SK-N-SH (cell line): ENCODE data around the gene WNT3. TPM values are rescaled to one million over a fixed set of nuclear protein-coding genes. Genes with fewer than 3 reads are reported as not detected.
A peak's percentile ranks its signal among the peaks of the same experiment; 100 is the strongest.

Experiments used
- CTCF ChIA-PET: fragments of 300-600, 350-600 bp; formaldehyde crosslinking; extraction: SDS; loops from one replicate; lab custom pipeline; 2021; lab: Yijun Ruan, JAX
- POLR2A ChIA-PET: fragments of 350-600 bp; sonication (Branson Sonifier 250); formaldehyde crosslinking; extraction: SDS; loops from one replicate; lab custom pipeline; 2020; ENCODE audit warnings: antibody characterized with exemption, inconsistent platforms; lab: Yijun Ruan, JAX
- DNase-seq: peaks from one replicate; pipeline ENCODE4 v3.0.0; 2012
- H2AFZ ChIP-seq: fragments of 200-600 bp; sonication (generic); 2 replicates; pipeline ENCODE4 v1.8.1; 2016; ENCODE audit warnings: antibody characterized with exemption, mild to moderate bottlenecking, low read depth
- H3F3A ChIP-seq: fragments of 200-600 bp; sonication (generic); replicated peaks from 2 replicates; pipeline ENCODE3; 2016; ENCODE audit warnings: antibody characterized with exemption, mild to moderate bottlenecking; ENCODE audit not compliant: insufficient read depth
- H3K27ac ChIP-seq, 2 experiments: fragments of 200-500 bp in 1 of 2; fragments of 200-600 bp in 1 of 2; sonication (Bioruptor generic) in 1 of 2; sonication (generic), shearing (Covaris generic) in 1 of 2; 2 replicates each; pipeline versions ENCODE4 v1.5.1 to v1.6.1; 2014 to 2016; ENCODE audit warnings: low read depth in 2 of 2, inconsistent platforms in 1 of 2, low read length in 1 of 2, mild to moderate bottlenecking in 1 of 2, mixed read lengths in 1 of 2
- H3K27me3 ChIP-seq: fragments of 200-600 bp; sonication (generic), shearing (Covaris generic); 2 replicates; pipeline ENCODE4 v1.6.1; 2016; ENCODE audit warnings: mixed run types; ENCODE audit not compliant: insufficient read depth
- H3K36me3 ChIP-seq, 2 experiments: fragments of 200-500 bp in 1 of 2; fragments of 200-600 bp in 1 of 2; sonication (Bioruptor generic) in 1 of 2; sonication (generic) in 1 of 2; replicated peaks in 1 of 2; 2 replicates each; pipeline versions ENCODE3 to v1.5.1; 2014 to 2016; ENCODE audit warnings: low read length in 1 of 2, mild to moderate bottlenecking in 1 of 2; ENCODE audit not compliant: insufficient read depth in 2 of 2, control insufficient read depth in 1 of 2
- H3K4me1 ChIP-seq, 2 experiments: fragments of 200-500 bp in 1 of 2; fragments of 200-600 bp in 1 of 2; sonication (Bioruptor generic) in 1 of 2; sonication (generic), shearing (Covaris generic) in 1 of 2; 2 replicates each; pipeline versions ENCODE4 v1.5.1 to v1.6.1; 2014 to 2016; ENCODE audit warnings: low read depth in 1 of 2, low read length in 1 of 2, mixed run types in 1 of 2; ENCODE audit not compliant: insufficient read depth in 2 of 2, control insufficient read depth in 1 of 2
- H3K4me2 ChIP-seq: fragments of 200-600 bp; sonication (generic), shearing (Covaris generic); 2 replicates; pipeline ENCODE4 v1.6.1; 2017; ENCODE audit warnings: mixed run types
- H3K4me3 ChIP-seq, 2 experiments: fragments of 200-500 bp in 1 of 2; fragments of 200-600 bp in 1 of 2; sonication (Bioruptor generic) in 1 of 2; sonication (generic), shearing (Covaris generic) in 1 of 2; 2 replicates each; pipeline versions ENCODE4 v1.5.1 to v1.8.1; 2014 to 2016; ENCODE audit warnings: low read depth in 2 of 2, inconsistent platforms in 1 of 2, low read length in 1 of 2, mild to moderate bottlenecking in 1 of 2, mixed read lengths in 1 of 2, moderate library complexity in 1 of 2
- H3K79me2 ChIP-seq: fragments of 200-600 bp; sonication (generic); 2 replicates; pipeline ENCODE4 v1.8.1; 2017; ENCODE audit warnings: mild to moderate bottlenecking; ENCODE audit not compliant: insufficient read depth
- H3K9ac ChIP-seq: fragments of 200-600 bp; sonication (generic); 2 replicates; pipeline ENCODE4 v1.6.1; 2017; ENCODE audit warnings: mixed run types
- H3K9me2 ChIP-seq: fragments of 200-600 bp; sonication (generic); 2 replicates; pipeline ENCODE4 v1.6.1; 2017; ENCODE audit warnings: mixed run types
- H3K9me3 ChIP-seq: fragments of 200-600 bp; sonication (generic); 2 replicates; pipeline ENCODE4 v1.6.1; 2017; ENCODE audit warnings: mixed run types, mild to moderate bottlenecking, moderate library complexity
- H4K20me1 ChIP-seq: fragments of 200-600 bp; sonication (generic); 2 replicates; pipeline ENCODE4 v1.6.1; 2017; ENCODE audit warnings: mild to moderate bottlenecking, mixed run types; ENCODE audit not compliant: insufficient read depth
- CHD2 ChIP-seq: fragments of 150-350 bp; IDR thresholded peaks from 2 replicates; pipeline ENCODE4 v1.6.1; 2018; ENCODE audit warnings: low read length; ENCODE audit not compliant: partially characterized antibody
- NRF1 ChIP-seq: IDR thresholded peaks from 2 replicates; pipeline ENCODE4 v1.6.1; 2012; ENCODE audit warnings: low read depth, mild to moderate bottlenecking, low read length
- POLR2AphosphoS5 ChIP-seq: IDR thresholded peaks from 2 replicates; pipeline ENCODE4 v1.6.1; 2012; ENCODE audit warnings: low read depth, low read length
- RFX5 ChIP-seq: IDR thresholded peaks from 2 replicates; pipeline ENCODE4 v1.6.1; 2012; ENCODE audit warnings: mild to moderate bottlenecking, improper control_type of control experiment, low read length
- SMC3 ChIP-seq: IDR thresholded peaks from 2 replicates; pipeline ENCODE4 v1.6.1; 2012; ENCODE audit warnings: low read depth, low read length, improper control_type of control experiment
- TAF1 ChIP-seq: IDR thresholded peaks from 2 replicates; pipeline ENCODE4 v1.6.1; 2012; ENCODE audit warnings: low read depth, mild to moderate bottlenecking, low read length, moderate library complexity, borderline replicate concordance
- TEAD4 ChIP-seq: IDR thresholded peaks from 2 replicates; pipeline ENCODE4 v1.4.0; 2012; ENCODE audit warnings: mild to moderate bottlenecking, borderline replicate concordance; ENCODE audit not compliant: insufficient read depth
- WGBS: methylation state at CpG from one replicate; pipeline ENCODE4 v1.1.6; 2017; ENCODE audit warnings: low lambda C conversion rate; 5-methylcytosine and 5-hydroxymethylcytosine counted together
- polyA plus RNA-seq, 3 experiments: library from polyadenylated mRNA; depleted of rRNA; stranded (reverse); fragments of >200 nt; gene quantifications; 2 replicates each; pipeline ENCODE4 v1.2.3, GENCODE V29; 2012
- TF ChIP-seq, protein P1 (sequence below): IDR thresholded peaks from 2 replicates; pipeline ENCODE4 v1.4.0; 2012; ENCODE audit warnings: low read depth

WNT3 gene
- polyA plus RNA-seq, 1 of the 3 experiments (the other 2 are of a cell fraction): 5.3 TPM

DNA sequence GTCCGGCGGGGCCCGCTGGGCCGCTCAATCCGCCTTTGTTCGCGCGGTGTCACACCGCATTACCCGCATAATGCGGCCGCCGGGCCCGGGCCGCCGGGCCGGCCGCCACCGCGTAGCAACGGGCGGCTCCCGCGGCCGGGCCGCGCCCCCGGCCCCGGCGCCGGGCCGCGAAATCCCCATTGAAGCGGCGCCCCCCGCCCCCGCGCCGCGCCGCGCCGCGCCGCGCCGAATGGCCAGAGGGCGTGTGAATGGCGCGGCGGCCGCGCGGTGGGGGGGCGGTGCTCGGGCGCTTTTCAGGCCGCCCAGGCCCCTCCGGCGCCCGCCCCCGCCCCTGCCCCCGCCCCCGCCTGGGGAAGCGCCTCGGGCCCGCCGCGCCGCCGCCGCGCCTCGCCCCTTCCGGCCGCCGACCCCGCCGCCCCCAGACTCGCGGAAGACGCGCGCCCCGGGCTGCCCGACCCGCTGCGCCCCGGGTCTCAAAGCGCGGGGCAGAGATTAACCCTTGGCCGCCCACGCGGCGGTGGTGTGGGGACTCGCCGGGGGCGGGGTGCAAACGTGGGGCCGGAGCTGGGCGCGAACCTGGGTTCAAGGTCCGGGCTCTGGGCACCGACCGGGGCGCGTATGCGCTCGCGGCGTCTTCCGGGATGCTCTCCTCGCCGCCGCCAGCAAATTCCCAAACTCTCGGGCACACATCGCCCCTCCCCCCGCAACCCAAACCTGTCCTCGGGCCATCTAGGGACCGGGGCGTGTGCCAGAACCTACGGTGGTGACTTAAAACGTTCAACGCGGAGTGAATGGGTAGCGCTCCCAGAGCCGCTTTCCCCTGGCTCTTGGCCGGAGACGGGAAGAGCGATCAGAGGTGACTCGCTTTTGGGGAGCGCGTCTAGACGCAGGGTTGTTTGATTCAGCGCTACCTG lies 46.7 kb downstream of the WNT3 start:
- peak overlapping the region; percentile 49 to 51; a peak in 3 of 4 replicates for H3K4me3 ChIP-seq
- no peaks in the 10 kb centered on the region for H3K79me2 ChIP-seq
- H3K9me2 ChIP-seq: no peaks in the 10 kb centered on the region
- H3F3A ChIP-seq: peaks cover 4% of the 10 kb centered on the region
- no peaks in the 10 kb centered on the region for H3K9me3 ChIP-seq
- H3K27me3 ChIP-seq: no peaks in the 10 kb centered on the region
- H3K9ac ChIP-seq: peak overlapping the region; percentile 67; the same call in 1 of the 2 replicates
- 27% methylated on average over 61 of the region's 135 CpGs for WGBS
- POLR2A ChIA-PET: interaction anchor here (0.6 kb wide), 1 partner anchor 1073 kb away, joined by 4 read pairs; no protein-coding TSS in a partner anchor
- DNase-seq: peak; percentile 92
- TF ChIP-seq TAF1: no peak
- TF ChIP-seq, protein P1, sequence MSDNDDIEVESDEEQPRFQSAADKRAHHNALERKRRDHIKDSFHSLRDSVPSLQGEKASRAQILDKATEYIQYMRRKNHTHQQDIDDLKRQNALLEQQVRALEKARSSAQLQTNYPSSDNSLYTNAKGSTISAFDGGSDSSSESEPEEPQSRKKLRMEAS: 0 out of 2 replicates have a peak, but pooled peaks have one; percentile 7
- no peak for TF ChIP-seq RFX5
- TF ChIP-seq CHD2: peak; percentile 28
- TF ChIP-seq, all 33 proteins: peak for 2
- H3K4me1 ChIP-seq: peaks cover 0 to 20% of the 10 kb centered on the region in 2 experiments; a peak in 1 of 4 replicates
- H4K20me1 ChIP-seq: no peaks in the 10 kb centered on the region
- peak overlapping the region in 1 of 2 experiments; percentile 66; a peak in 2 of 4 replicates for H3K27ac ChIP-seq
- peak overlapping the region; percentile 66; the same call in 1 of the 2 replicates for H3K4me2 ChIP-seq
- no peaks in the 10 kb centered on the region for H3K36me3 ChIP-seq
- peak overlapping the region; percentile 88 for H2AFZ ChIP-seq
- CTCF ChIA-PET: interaction anchor here (1.2 to 1.3 kb wide), 2 partner anchors 10 to 70 kb away, joined by 3 to 7 read pairs; no protein-coding TSS in a partner anchor

- WGBS: 23% methylated on average over 16 of the region's 73 CpGs
- Histone ChIP-seq H3K9me2 (no peaks in the 10 kb centered on the region), H3K27ac (peak overlapping the region in 1 of 2 experiments; percentile 66; a peak in 2 of 4 replicates), H3K79me2 (no peaks in the 10 kb centered on the region), H3K4me1 (peaks cover 0 to 20% of the 10 kb centered on the region in 2 experiments; a peak in 1 of 4 replicates), H3F3A (peaks cover 4% of the 10 kb centered on the region), H3K9ac (peak overlapping the region; percentile 67), H2AFZ (peak overlapping the region; percentile 88), H3K9me3 (no peaks in the 10 kb centered on the region), H3K4me3 (peak overlapping the region; percentile 49 to 51), H4K20me1 (no peaks in the 10 kb centered on the region), H3K36me3 (no peaks in the 10 kb centered on the region), H3K27me3 (no peaks in the 10 kb centered on the region), H3K4me2 (peak overlapping the region; percentile 75)
- CTCF ChIA-PET: no interaction called here
- peak; percentile 91 for DNase-seq
- POLR2A ChIA-PET: interaction anchor here (0.6 kb wide), 2 partner anchors 1072 to 1181 kb away, joined by 4 read pairs; no protein-coding TSS in a partner anchor
- TF ChIP-seq RFX5: no peak
- peak; percentile 8; the same call in 1 of the 2 replicates for TF ChIP-seq POLR2AphosphoS5
- TF ChIP-seq SMC3: no peak
- TF ChIP-seq, protein P1: peak; percentile 65; the same call in 1 of the 2 replicates
- TF ChIP-seq TAF1: 0 out of 2 replicates have a peak, but pooled peaks have one; percentile 22
- TF ChIP-seq NRF1: peak; percentile 59
- TF ChIP-seq TEAD4: no peak
These were observed 47.5 kb downstream of the WNT3 start for GRCh38 chr17:46770818-46771560.
